Subcutaneous abdominal adipose tissue (tissue), 5 donors: Measurements from ENCODE around the gene DDI1.

Experiments used
- H3K27ac ChIP-seq: one replicate; pipeline ENCODE4 v1.7.0; 2013; ENCODE audit warnings: low read depth, mild to moderate bottlenecking, inconsistent platforms, low read length, moderate library complexity
- H3K27me3 ChIP-seq, 5 donors: one replicate each; pipeline ENCODE4 v1.7.0; 2013; ENCODE audit warnings: low read length in 5 of 5, inconsistent platforms in 1 of 5; ENCODE audit not compliant: control insufficient read depth in 5 of 5, insufficient read depth in 4 of 5
- H3K36me3 ChIP-seq, 5 donors: one replicate each; pipeline ENCODE4 v1.7.0; 2013; ENCODE audit warnings: low read length in 5 of 5; ENCODE audit not compliant: control insufficient read depth in 5 of 5, insufficient read depth in 5 of 5
- H3K4me1 ChIP-seq, 5 donors: one replicate each; pipeline ENCODE4 v1.7.0; 2013; ENCODE audit warnings: low read length in 5 of 5, mild to moderate bottlenecking in 3 of 5, moderate library complexity in 1 of 5; ENCODE audit not compliant: control insufficient read depth in 5 of 5, insufficient read depth in 5 of 5
- H3K4me3 ChIP-seq, 5 donors: one replicate each; pipeline ENCODE4 v1.7.0; 2013; ENCODE audit warnings: low read length in 5 of 5, low read depth in 1 of 5
- H3K9ac ChIP-seq, 5 donors: one replicate each; pipeline ENCODE4 v1.7.0; 2013; ENCODE audit warnings: low read length in 5 of 5, mild to moderate bottlenecking in 4 of 5, moderate library complexity in 3 of 5
- H3K9me3 ChIP-seq, 5 donors: one replicate each; pipeline ENCODE4 v1.7.0; 2013; ENCODE audit warnings: low read length in 5 of 5; ENCODE audit not compliant: control insufficient read depth in 5 of 5
- donor health status: healthy.
- donor health status: healthy.
- donor health status: healthy.
- donor health status: healthy.
- donor health status: healthy.

DDI1 gene

GRCh38 chr11:104036588-104036987, at the start of gene DDI1:
TSS of gene DDI1 (plus strand) at chr11:104036640. CDS start at chr11:104036823, 183 bp downstream.
- Histone ChIP-seq H3K9ac (no peak within 1 kb of the TSS), H3K36me3 (no peaks in the 10 kb centered on the region), H3K4me3 (no peak within 1 kb of the TSS), H3K9me3 (peaks cover 0 to 4% (median 0%) of the 10 kb centered on the region in 5 donors), H3K27me3 (no peaks in the 10 kb centered on the region), H3K4me1 (peaks cover 0 to 6% (median 0%) of the 10 kb centered on the region in 5 donors), H3K27ac (no peak within 1 kb of the TSS)

- Histone ChIP-seq H3K9me3 (peaks cover 0 to 2% (median 0%) of the 10 kb centered on the region in 5 donors), H3K9ac (no peak overlapping the region), H3K27me3 (no peaks in the 10 kb centered on the region), H3K4me3 (no peak overlapping the region), H3K4me1 (no peaks in the 10 kb centered on the region), H3K36me3 (no peaks in the 10 kb centered on the region), H3K27ac (no peak overlapping the region)
Measured at GRCh38 chr11:103987629-103988594, 48.5 kb upstream of the DDI1 start.

GRCh38 chr11:103988595-103988969, 47.9 kb upstream of the DDI1 start:
- Histone ChIP-seq H3K27ac (no peak overlapping the region), H3K36me3 (no peaks in the 10 kb centered on the region), H3K9ac (no peak overlapping the region), H3K4me3 (no peak overlapping the region), H3K9me3 (no peaks in the 10 kb centered on the region), H3K4me1 (no peaks in the 10 kb centered on the region), H3K27me3 (no peaks in the 10 kb centered on the region)

GRCh38 chr11:103993507-103993906, 42.9 kb upstream of the DDI1 start:
- Histone ChIP-seq H3K27me3 (no peaks in the 10 kb centered on the region), H3K9ac (no peak overlapping the region), H3K36me3 (peaks cover 0 to 3% (median 0%) of the 10 kb centered on the region in 5 donors), H3K4me3 (no peak overlapping the region), H3K9me3 (no peaks in the 10 kb centered on the region), H3K4me1 (no peaks in the 10 kb centered on the region), H3K27ac (no peak overlapping the region)

GRCh38 chr11:103994094-103994493, 42.3 kb upstream of the DDI1 start:
- Histone ChIP-seq H3K9me3 (no peaks in the 10 kb centered on the region), H3K9ac (no peak overlapping the region), H3K27me3 (no peaks in the 10 kb centered on the region), H3K4me3 (no peak overlapping the region), H3K36me3 (peaks cover 0 to 3% (median 0%) of the 10 kb centered on the region in 5 donors), H3K27ac (no peak overlapping the region), H3K4me1 (no peaks in the 10 kb centered on the region)

- H3K36me3 ChIP-seq: peaks cover 0 to 3% (median 0%) of the 10 kb centered on the region in 5 donors
- H3K27me3 ChIP-seq: no peaks in the 10 kb centered on the region
- H3K27ac ChIP-seq: no peak overlapping the region
- H3K4me3 ChIP-seq: no peak overlapping the region
- H3K9ac ChIP-seq: no peak overlapping the region
- no peaks in the 10 kb centered on the region for H3K4me1 ChIP-seq
- no peaks in the 10 kb centered on the region for H3K9me3 ChIP-seq
Measured at GRCh38 chr11:103994518-103994917, 41.9 kb upstream of the DDI1 start.

- Histone ChIP-seq H3K4me1 (no peaks in the 10 kb centered on the region), H3K27ac (no peak overlapping the region), H3K9ac (no peak overlapping the region), H3K9me3 (no peaks in the 10 kb centered on the region), H3K27me3 (no peaks in the 10 kb centered on the region), H3K36me3 (peaks cover 0 to 3% (median 0%) of the 10 kb centered on the region in 5 donors), H3K4me3 (no peak overlapping the region)
Measured at GRCh38 chr11:103995896-103996295, 40.5 kb upstream of the DDI1 start.

GRCh38 chr11:103997082-103997481, 39.4 kb upstream of the DDI1 start:
- no peak overlapping the region for H3K4me3 ChIP-seq
- H3K9me3 ChIP-seq: no peaks in the 10 kb centered on the region
- no peak overlapping the region for H3K9ac ChIP-seq
- H3K36me3 ChIP-seq: peaks cover 0 to 3% (median 0%) of the 10 kb centered on the region in 5 donors
- no peak overlapping the region for H3K27ac ChIP-seq
- H3K4me1 ChIP-seq: peaks cover 0 to 6% (median 0%) of the 10 kb centered on the region in 5 donors
- H3K27me3 ChIP-seq: no peaks in the 10 kb centered on the region

GRCh38 chr11:103998826-103999508, 37.5 kb upstream of the DDI1 start:
- H3K4me1 ChIP-seq: peaks cover 0 to 6% (median 0%) of the 10 kb centered on the region in 5 donors
- H3K9me3 ChIP-seq: no peaks in the 10 kb centered on the region
- no peak overlapping the region for H3K9ac ChIP-seq
- H3K27ac ChIP-seq: no peak overlapping the region
- peaks cover 0 to 3% (median 0%) of the 10 kb centered on the region in 5 donors for H3K36me3 ChIP-seq
- H3K27me3 ChIP-seq: no peaks in the 10 kb centered on the region
- H3K4me3 ChIP-seq: no peak overlapping the region

GRCh38 chr11:104000798-104001197, 35.6 kb upstream of the DDI1 start:
- Histone ChIP-seq H3K4me1 (peaks cover 0 to 6% (median 0%) of the 10 kb centered on the region in 5 donors), H3K27ac (no peak overlapping the region), H3K36me3 (no peaks in the 10 kb centered on the region), H3K27me3 (no peaks in the 10 kb centered on the region), H3K9me3 (no peaks in the 10 kb centered on the region), H3K4me3 (no peak overlapping the region), H3K9ac (no peak overlapping the region)
